Panc1 (cell line): Measurements from ENCODE around the gene PLPP4. TPM values are rescaled to one million over a fixed set of nuclear protein-coding genes. Genes with fewer than 3 reads are reported as not detected.

ENCODE experiments used
- ATAC-seq: fragments of 200-7000 bp; cut with Tn5 transposase; 2 replicates; pipeline ENCODE4 v1.9.1; 2020; ENCODE audit warnings: mild to moderate bottlenecking, moderate library complexity
- BruUV-seq: library from RNA; stranded (reverse); fragments of 400-500 nt; replicated peaks from 2 replicates; lab custom pipeline; 2021; lab: Mats Ljungman, UMichigan
- CTCF ChIA-PET: fragments of 300-600 bp; sonication (Branson Sonifier 250); formaldehyde crosslinking; loops from one replicate; lab custom pipeline; 2022; ENCODE audit warnings: antibody characterized with exemption; lab: Charles Lee
- POLR2A ChIA-PET: fragments of 300-600 bp; sonication (Branson Sonifier 250); formaldehyde crosslinking; loops from one replicate; lab custom pipeline; 2022; ENCODE audit warnings: antibody characterized with exemption; lab: Charles Lee
- DNase-seq: peaks from one replicate; pipeline ENCODE4 v3.0.0-alpha.2; 2010; ENCODE audit warnings: low read depth, low spot score
- H3K27ac ChIP-seq: 2 replicates; pipeline ENCODE4 v1.5.1; 2011; ENCODE audit warnings: mild to moderate bottlenecking, low read length, inconsistent platforms
- H3K27me3 ChIP-seq: fragments of 200-500 bp; sonication (Bioruptor generic); 2 replicates; pipeline ENCODE4 v1.6.0; 2014; ENCODE audit warnings: low read length, inconsistent platforms; ENCODE audit not compliant: control insufficient read depth, insufficient read depth
- H3K36me3 ChIP-seq: fragments of 200-500 bp; sonication (Bioruptor generic); 2 replicates; pipeline ENCODE4 v1.5.1; 2014; ENCODE audit warnings: inconsistent platforms, mild to moderate bottlenecking, low read length, moderate library complexity; ENCODE audit not compliant: control insufficient read depth, insufficient read depth
- H3K4me1 ChIP-seq: 2 replicates; pipeline ENCODE4 v1.5.1; 2011; ENCODE audit warnings: inconsistent platforms, mild to moderate bottlenecking, low read length, moderate library complexity; ENCODE audit not compliant: control insufficient read depth, insufficient read depth
- H3K4me3 ChIP-seq, 2 experiments: 2 replicates each; pipeline ENCODE4 v1.5.1; 2011 to 2012; ENCODE audit warnings: low read depth in 2 of 2, low read length in 2 of 2, mild to moderate bottlenecking in 2 of 2, inconsistent platforms in 1 of 2, moderate library complexity in 1 of 2
- H3K9me3 ChIP-seq: fragments of 200-500 bp; sonication (Bioruptor generic); 2 replicates; pipeline ENCODE4 v1.5.1; 2014; ENCODE audit warnings: low read depth, mild to moderate bottlenecking, inconsistent platforms, low read length, moderate library complexity; ENCODE audit not compliant: control insufficient read depth, insufficient read depth
- POLR2AphosphoS5 ChIP-seq: IDR thresholded peaks from 2 replicates; pipeline ENCODE4 v1.6.1; 2012; ENCODE audit warnings: mild to moderate bottlenecking, low read depth, low read length, moderate library complexity
- SIN3A ChIP-seq: IDR thresholded peaks from 2 replicates; pipeline ENCODE4 v1.6.1; 2012; ENCODE audit warnings: low read depth, mild to moderate bottlenecking, low read length, moderate library complexity, borderline replicate concordance; ENCODE audit not compliant: insufficient read depth
- TCF7L2 ChIP-seq: IDR thresholded peaks from 2 replicates; pipeline ENCODE4 v1.6.1; 2011; ENCODE audit warnings: mild to moderate bottlenecking, low read depth, low read length, inconsistent platforms
- in situ Hi-C: cut with HindIII; loops from 2 replicates; pipeline ENCODE4 v1.10.0; 2016; ENCODE audit warnings: low sequenced_read_pairs, low pct_unique_long_range_greater_than_20kb
- intact Hi-C: fragments of 100-400 bp; cut with micrococcal nuclease; formaldehyde crosslinking; loops from one replicate; pipeline ENCODE4 v1.10.0; 2022; ENCODE audit not compliant: unreplicated experiment
- total RNA-seq: library from RNA; stranded (reverse); gene quantifications from one replicate; pipeline ENCODE4 v1.2.1, GENCODE V29; 2021; ENCODE audit not compliant: unreplicated experiment
- TF ChIP-seq, protein P1 (sequence below): fragments of 450-650 bp; IDR thresholded peaks from 2 replicates; pipeline ENCODE4 v1.5.1; 2017; ENCODE audit warnings: mild to moderate bottlenecking
- TF ChIP-seq, protein P2 (sequence below), 2 experiments: IDR thresholded peaks; 2 replicates each; pipeline ENCODE4 v1.6.1; 2011 to 2012; ENCODE audit warnings: low read depth in 2 of 2, control low read depth in 1 of 2, low read length in 1 of 2, mild to moderate bottlenecking in 1 of 2, moderate library complexity in 1 of 2; ENCODE audit not compliant: insufficient read depth in 1 of 2

Gene PLPP4
- total RNA-seq, 1 experiment from 2014 or later: 0.18 TPM

DNA sequence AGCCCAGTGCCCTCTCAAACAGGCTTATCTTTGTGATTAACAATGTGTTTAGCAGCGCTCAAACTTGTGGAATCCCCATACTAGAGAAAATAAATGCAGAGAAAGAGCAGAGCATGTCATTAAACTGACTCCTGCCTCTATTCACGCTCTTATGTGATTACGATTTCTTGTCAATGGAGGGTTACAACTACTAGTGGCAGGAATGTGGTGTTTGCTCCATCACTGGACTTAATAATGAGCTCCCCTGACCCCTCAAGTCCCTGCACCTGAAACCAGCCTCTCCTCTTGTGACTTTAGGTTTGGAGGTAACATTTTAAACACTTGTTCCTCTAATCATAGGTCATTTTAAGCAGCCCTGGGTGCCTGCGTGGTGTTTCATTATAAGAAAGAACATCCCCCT is 121.9 kb downstream of the PLPP4 start:
- no peak overlapping the region for H3K4me3 ChIP-seq
- H3K4me1 ChIP-seq: no peaks in the 10 kb centered on the region
- intact Hi-C loops (no loop called here), in situ Hi-C loops (no loop called here)
- H3K27me3 ChIP-seq: no peaks in the 10 kb centered on the region
- DNase-seq: no peak
- ChIA-PET CTCF (no interaction called here), POLR2A (no interaction called here)
- no peaks in the 10 kb centered on the region for H3K36me3 ChIP-seq
- no peaks in the 10 kb centered on the region for H3K9me3 ChIP-seq
- no peak for TF ChIP-seq TCF7L2
- no peak for TF ChIP-seq POLR2AphosphoS5
- TF ChIP-seq, protein P1, sequence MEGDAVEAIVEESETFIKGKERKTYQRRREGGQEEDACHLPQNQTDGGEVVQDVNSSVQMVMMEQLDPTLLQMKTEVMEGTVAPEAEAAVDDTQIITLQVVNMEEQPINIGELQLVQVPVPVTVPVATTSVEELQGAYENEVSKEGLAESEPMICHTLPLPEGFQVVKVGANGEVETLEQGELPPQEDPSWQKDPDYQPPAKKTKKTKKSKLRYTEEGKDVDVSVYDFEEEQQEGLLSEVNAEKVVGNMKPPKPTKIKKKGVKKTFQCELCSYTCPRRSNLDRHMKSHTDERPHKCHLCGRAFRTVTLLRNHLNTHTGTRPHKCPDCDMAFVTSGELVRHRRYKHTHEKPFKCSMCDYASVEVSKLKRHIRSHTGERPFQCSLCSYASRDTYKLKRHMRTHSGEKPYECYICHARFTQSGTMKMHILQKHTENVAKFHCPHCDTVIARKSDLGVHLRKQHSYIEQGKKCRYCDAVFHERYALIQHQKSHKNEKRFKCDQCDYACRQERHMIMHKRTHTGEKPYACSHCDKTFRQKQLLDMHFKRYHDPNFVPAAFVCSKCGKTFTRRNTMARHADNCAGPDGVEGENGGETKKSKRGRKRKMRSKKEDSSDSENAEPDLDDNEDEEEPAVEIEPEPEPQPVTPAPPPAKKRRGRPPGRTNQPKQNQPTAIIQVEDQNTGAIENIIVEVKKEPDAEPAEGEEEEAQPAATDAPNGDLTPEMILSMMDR: no peak
- TF ChIP-seq, protein P2, sequence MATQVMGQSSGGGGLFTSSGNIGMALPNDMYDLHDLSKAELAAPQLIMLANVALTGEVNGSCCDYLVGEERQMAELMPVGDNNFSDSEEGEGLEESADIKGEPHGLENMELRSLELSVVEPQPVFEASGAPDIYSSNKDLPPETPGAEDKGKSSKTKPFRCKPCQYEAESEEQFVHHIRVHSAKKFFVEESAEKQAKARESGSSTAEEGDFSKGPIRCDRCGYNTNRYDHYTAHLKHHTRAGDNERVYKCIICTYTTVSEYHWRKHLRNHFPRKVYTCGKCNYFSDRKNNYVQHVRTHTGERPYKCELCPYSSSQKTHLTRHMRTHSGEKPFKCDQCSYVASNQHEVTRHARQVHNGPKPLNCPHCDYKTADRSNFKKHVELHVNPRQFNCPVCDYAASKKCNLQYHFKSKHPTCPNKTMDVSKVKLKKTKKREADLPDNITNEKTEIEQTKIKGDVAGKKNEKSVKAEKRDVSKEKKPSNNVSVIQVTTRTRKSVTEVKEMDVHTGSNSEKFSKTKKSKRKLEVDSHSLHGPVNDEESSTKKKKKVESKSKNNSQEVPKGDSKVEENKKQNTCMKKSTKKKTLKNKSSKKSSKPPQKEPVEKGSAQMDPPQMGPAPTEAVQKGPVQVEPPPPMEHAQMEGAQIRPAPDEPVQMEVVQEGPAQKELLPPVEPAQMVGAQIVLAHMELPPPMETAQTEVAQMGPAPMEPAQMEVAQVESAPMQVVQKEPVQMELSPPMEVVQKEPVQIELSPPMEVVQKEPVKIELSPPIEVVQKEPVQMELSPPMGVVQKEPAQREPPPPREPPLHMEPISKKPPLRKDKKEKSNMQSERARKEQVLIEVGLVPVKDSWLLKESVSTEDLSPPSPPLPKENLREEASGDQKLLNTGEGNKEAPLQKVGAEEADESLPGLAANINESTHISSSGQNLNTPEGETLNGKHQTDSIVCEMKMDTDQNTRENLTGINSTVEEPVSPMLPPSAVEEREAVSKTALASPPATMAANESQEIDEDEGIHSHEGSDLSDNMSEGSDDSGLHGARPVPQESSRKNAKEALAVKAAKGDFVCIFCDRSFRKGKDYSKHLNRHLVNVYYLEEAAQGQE (IDR thresholded peaks at IDR 0.05; ENCODE audit: insufficient read depth in 1 of 2, low read depth in 2 of 2, low read length in 1 of 2): no peak
- no peak for TF ChIP-seq SIN3A
- H3K27ac ChIP-seq: no peak overlapping the region
- no TSS peak for BruUV-seq
- ATAC-seq: no peak

DNA sequence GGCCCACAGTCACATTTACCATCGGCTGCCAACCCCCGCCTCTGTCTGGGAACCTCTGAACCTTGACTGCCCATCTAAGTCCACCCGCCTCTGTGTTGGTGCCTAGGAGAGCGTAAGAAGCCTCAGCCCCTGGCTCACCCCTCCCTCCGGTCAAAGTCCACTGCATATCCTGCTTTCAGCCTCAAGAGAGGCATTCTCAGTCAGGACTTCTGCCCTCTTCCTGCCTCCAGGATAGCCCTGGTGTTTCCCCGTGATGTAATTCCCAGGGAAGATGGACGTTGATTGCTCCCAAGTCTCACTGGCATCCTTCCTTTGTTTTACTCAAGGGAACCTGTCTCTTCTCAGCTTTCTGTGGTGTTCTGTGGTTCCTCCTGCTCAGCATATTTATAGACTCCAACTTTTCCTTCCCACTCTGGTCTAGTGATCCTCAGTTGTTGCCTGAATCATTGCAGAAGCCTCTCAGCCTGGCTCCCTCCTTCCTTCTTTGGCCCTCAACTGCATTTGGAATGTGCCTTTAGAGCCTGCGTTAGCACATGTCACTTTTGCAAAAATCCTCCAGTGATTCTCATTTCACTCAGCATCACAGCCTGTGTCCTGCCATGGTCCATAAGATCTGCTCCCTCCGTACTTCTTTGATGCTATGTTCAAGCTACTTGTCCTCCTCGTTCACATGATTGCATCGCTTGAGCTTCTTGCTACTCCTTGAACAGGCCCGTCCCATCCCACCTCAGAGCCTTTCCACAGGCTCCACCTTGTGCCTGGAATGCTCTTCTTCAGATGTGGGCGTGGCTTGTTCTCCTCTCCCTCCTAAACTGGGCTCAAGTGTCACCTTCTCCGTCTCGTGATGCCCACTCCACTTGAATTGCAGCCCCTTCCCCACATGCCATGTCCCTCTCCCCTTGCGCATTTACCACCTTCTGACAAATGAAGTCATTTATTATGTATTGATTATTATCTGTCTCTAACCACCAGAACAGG is 124.2 kb downstream of the PLPP4 start:
- no peaks in the 10 kb centered on the region for H3K27me3 ChIP-seq
- H3K9me3 ChIP-seq: no peaks in the 10 kb centered on the region
- H3K27ac ChIP-seq: no peak overlapping the region
- no peak for DNase-seq
- intact Hi-C loops (no loop called here), in situ Hi-C loops (no loop called here)
- no peak overlapping the region for H3K4me3 ChIP-seq
- POLR2A ChIA-PET: no interaction called here
- ATAC-seq: no peak; the same call in 1 of the 2 replicates
- CTCF ChIA-PET: interaction anchor here (0.6 kb wide), 1 partner anchor 157 kb away, joined by 3 read pairs; no protein-coding TSS in a partner anchor
- no peaks in the 10 kb centered on the region for H3K36me3 ChIP-seq
- TF ChIP-seq TCF7L2 (no peak), SIN3A (no peak), POLR2AphosphoS5 (no peak)
- TF ChIP-seq, protein P2 (IDR thresholded peaks at IDR 0.05; ENCODE audit: insufficient read depth in 1 of 2, low read depth in 2 of 2, low read length in 1 of 2): no peak
- TF ChIP-seq, protein P1: no peak
- no peaks in the 10 kb centered on the region for H3K4me1 ChIP-seq
- no TSS peak for BruUV-seq
